ENCODE results near the gene CITED1. TPM values are rescaled to one million over a fixed set of nuclear protein-coding genes. Genes with fewer than 3 reads are reported as not detected.
"Not testable (repeated sequence)": the region's sequence is repeated elsewhere in the genome, so short reads cannot be mapped to it uniquely, and the experiment has no call there.

The CITED1 gene
- total and polyA plus RNA-seq, 2 of the 4 experiments (the other 2 are of a cell fraction) = 0.18 to 0.24 TPM

DNA sequence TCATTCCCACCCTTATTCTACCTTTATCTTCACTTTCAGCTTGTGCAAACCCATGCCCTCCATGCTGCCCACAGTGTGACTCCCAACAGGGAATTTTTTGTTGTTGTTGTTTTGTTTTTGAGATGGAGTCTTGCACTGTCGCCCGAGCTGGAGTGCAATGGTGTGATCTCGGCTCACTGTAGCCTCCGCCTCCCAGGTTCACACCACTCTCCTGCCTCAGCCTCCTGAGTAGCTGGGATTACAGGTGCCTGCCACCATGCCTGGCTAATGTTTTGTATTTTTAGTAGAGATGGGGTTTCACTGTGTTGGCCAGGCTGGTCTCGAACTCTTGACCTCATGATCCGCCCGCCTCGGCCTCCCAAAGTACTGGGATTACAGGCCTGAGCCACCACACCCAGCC is 13.9 kb upstream of the CITED1 start:
- ATAC-seq (ENCODE audit: low read depth); H3K4me1 ChIP-seq (ENCODE audit: control insufficient read depth, insufficient read depth, low read length); H2BK15ac ChIP-seq (ENCODE audit: low read depth, low read length); H3K18ac ChIP-seq (ENCODE audit: low read depth, low read length); H2AK5ac ChIP-seq (ENCODE audit: low read depth, low read length); H3K79me1 ChIP-seq (ENCODE audit: low read depth in 1 of 2, low read length in 2 of 2); H3K4me3 ChIP-seq (ENCODE audit: insufficient read depth, low read depth, low read length); H2AK9ac ChIP-seq (replicated peaks; ENCODE audit: low read depth, low read length, poor library complexity); POLR2A ChIA-PET (ENCODE audit: unreplicated experiment); H4K20me1 ChIP-seq (ENCODE audit: insufficient read depth, low read length); H3K56ac ChIP-seq (ENCODE audit: extremely low read depth, insufficient read depth, low read length); H4K91ac ChIP-seq (ENCODE audit: insufficient read depth, low read depth, low read length); H3K9me1 ChIP-seq (ENCODE audit: insufficient read depth, low read length); in situ Hi-C loops (cut with MboI; ENCODE audit: low sequenced_read_pairs); H3K9me3 ChIP-seq (ENCODE audit: control insufficient read depth, insufficient read depth, low read length); H3K4ac ChIP-seq (ENCODE audit: low read depth, low read length); H3K14ac ChIP-seq (replicated peaks; ENCODE audit: low read depth, low read length); intact Hi-C loops (cut with micrococcal nuclease); H4K8ac ChIP-seq (ENCODE audit: low read depth in 2 of 2, low read length in 2 of 2); H2BK5ac ChIP-seq (ENCODE audit: low read depth, low read length, poor library complexity, severe bottlenecking); H3K4me2 ChIP-seq (ENCODE audit: low read depth, low read length); H3K23ac ChIP-seq (ENCODE audit: low read depth, low read length); H3K9ac ChIP-seq (ENCODE audit: low read depth, low read length); DNase-seq; CTCF ChIA-PET; dilution Hi-C loops (cut with HindIII; ENCODE audit: low sequenced_read_pairs, unreplicated experiment); H3K27ac ChIP-seq (ENCODE audit: insufficient read depth, low read length); H4K5ac ChIP-seq (ENCODE audit: low read depth, low read length); BruUV-seq (replicated peaks); H3K36me3 ChIP-seq (ENCODE audit: control insufficient read depth, insufficient read depth, low read length); H2BK120ac ChIP-seq (ENCODE audit: low read depth, low read length); H2BK20ac ChIP-seq (ENCODE audit: low read depth, low read length); H2AFZ ChIP-seq (replicated peaks; ENCODE audit: low read length, poor library complexity): not testable (repeated sequence)
- peaks cover 29% of the 10 kb centered on the region for H3K27me3 ChIP-seq (ENCODE audit: control insufficient read depth, insufficient read depth, low read length)
- WGBS, 2 experiments (ENCODE audit: extremely low coverage in 2 of 2, insufficient read length in 1 of 2) = no CpG with 5 or more reads among the region's 8 CpGs
